ENCODE measurements around the gene HYI.

The HYI gene

GRCh38 chr1:43404353-43404752 is 49.4 kb downstream of the HYI start:
- in situ Hi-C loops (cut with MboI; ENCODE audit: low sequenced_read_pairs): no loop called here

- in situ Hi-C loops (cut with MboI; ENCODE audit: low sequenced_read_pairs): no loop called here
Observed at GRCh38 chr1:43402089-43402865, 51.5 kb downstream of the HYI start.
